ENCODE measurements around the gene DNAH2. TPM values are rescaled to one million over a fixed set of nuclear protein-coding genes. Genes with fewer than 3 reads are reported as not detected.

Gene DNAH2
- total and polyA plus RNA-seq, 2 of the 13 experiments (the other 11 are each of a cell fraction or from before 2014, with no cell fraction given), result not detected

DNA sequence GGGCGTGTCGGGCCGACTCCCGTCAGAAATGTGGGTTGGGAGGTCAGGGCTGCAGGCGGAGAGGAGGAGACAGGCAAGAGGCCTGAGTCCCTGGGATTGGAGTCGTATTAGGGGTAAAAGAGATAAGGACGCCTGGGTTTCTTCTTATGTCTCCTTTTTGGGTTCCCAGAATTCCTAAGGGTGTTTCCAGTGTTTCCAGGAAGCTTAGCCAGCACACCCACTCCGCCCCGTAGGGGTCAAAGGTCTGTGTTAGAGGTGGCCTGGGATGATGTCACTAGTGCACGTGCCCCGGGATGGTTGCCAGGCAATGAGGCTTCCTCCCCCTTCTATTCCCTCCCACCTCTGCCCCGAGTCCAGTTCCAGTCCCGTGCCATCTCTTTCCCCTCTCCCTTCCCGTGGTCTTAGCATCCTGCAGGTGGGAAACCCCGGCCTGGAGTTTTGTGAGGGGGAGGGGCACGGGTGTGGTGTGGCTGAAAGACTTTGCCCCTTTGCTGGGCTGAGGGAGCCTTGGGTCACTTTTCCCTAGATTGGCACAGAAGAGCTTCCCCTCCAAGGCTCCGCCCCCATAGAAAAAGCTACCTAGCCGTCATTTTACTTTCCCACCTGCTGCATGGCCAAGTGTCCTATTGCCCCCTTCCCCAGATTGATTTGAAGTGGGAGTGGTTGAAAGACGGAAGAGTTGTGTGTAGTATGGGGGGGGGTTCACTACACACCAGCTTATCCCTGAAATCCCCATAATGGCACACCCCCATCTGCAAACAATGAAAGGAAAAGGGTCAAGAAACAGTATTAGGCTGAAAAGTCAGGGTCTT is 119.3 kb downstream of the DNAH2 start (continued):
- TF ChIP-seq ZSCAN31 (CRISPR knock-in tag; IDR thresholded peaks at IDR 0.05; ENCODE audit: low read depth) (0 out of 2 replicates have a peak, but pooled peaks have one; percentile 33), MZF1 (CRISPR knock-in tag; IDR thresholded peaks at IDR 0.05; ENCODE audit: borderline replicate concordance) (no peak), ZNF432 (CRISPR knock-in tag; IDR thresholded peaks at IDR 0.05; ENCODE audit: borderline replicate concordance) (no peak), GZF1 (CRISPR knock-in tag; IDR thresholded peaks at IDR 0.05) (peak; percentile 77), KLF13 (CRISPR knock-in tag; IDR thresholded peaks at IDR 0.05) (peak; percentile 90), MTA3 (CRISPR knock-in tag; IDR thresholded peaks at IDR 0.05) (no peak), ZNF101 (CRISPR knock-in tag; IDR thresholded peaks at IDR 0.05; ENCODE audit: borderline replicate concordance, low read depth) (no peak), ZNF619 (CRISPR knock-in tag; IDR thresholded peaks at IDR 0.05) (peak; percentile 81; the same call in 1 of the 2 replicates), PHF21A (CRISPR knock-in tag; IDR thresholded peaks at IDR 0.05) (peak; percentile 99), TOPORS (CRISPR knock-in tag; IDR thresholded peaks at IDR 0.05) (no peak), MEIS2 (CRISPR knock-in tag; IDR thresholded peaks at IDR 0.05) (peak; percentile 21; the same call in 1 of the 2 replicates), ARNTL (CRISPR knock-in tag; IDR thresholded peaks at IDR 0.05) (peak; percentile 99), NR2F1 (CRISPR knock-in tag; IDR thresholded peaks at IDR 0.05) (peak; percentile 95 to 99), ZNF746 (CRISPR knock-in tag; IDR thresholded peaks at IDR 0.05) (peak; percentile 99), ZNF263 (CRISPR knock-in tag; IDR thresholded peaks at IDR 0.05) (peak; percentile 95), RXRA (CRISPR knock-in tag; IDR thresholded peaks at IDR 0.05) (peak; percentile 92)
- TF ChIP-seq, protein P1, sequence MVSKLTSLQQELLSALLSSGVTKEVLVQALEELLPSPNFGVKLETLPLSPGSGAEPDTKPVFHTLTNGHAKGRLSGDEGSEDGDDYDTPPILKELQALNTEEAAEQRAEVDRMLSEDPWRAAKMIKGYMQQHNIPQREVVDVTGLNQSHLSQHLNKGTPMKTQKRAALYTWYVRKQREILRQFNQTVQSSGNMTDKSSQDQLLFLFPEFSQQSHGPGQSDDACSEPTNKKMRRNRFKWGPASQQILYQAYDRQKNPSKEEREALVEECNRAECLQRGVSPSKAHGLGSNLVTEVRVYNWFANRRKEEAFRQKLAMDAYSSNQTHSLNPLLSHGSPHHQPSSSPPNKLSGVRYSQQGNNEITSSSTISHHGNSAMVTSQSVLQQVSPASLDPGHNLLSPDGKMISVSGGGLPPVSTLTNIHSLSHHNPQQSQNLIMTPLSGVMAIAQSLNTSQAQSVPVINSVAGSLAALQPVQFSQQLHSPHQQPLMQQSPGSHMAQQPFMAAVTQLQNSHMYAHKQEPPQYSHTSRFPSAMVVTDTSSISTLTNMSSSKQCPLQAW (CRISPR knock-in tag; IDR thresholded peaks at IDR 0.05), result peak; percentile 92
- TF ChIP-seq, protein P2, sequence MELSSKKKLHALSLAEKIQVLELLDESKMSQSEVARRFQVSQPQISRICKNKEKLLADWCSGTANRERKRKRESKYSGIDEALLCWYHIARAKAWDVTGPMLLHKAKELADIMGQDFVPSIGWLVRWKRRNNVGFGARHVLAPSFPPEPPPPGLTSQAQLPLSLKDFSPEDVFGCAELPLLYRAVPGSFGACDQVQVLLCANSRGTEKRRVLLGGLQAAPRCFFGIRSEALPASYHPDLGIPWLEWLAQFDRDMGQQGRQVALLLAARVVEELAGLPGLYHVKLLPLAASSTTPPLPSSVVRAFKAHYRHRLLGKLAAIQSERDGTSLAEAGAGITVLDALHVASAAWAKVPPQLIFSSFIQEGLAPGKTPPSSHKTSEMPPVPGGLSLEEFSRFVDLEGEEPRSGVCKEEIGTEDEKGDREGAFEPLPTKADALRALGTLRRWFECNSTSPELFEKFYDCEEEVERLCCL (CRISPR knock-in tag; IDR thresholded peaks at IDR 0.05; ENCODE audit: borderline replicate concordance), result no peak
- TF ChIP-seq, protein P3, sequence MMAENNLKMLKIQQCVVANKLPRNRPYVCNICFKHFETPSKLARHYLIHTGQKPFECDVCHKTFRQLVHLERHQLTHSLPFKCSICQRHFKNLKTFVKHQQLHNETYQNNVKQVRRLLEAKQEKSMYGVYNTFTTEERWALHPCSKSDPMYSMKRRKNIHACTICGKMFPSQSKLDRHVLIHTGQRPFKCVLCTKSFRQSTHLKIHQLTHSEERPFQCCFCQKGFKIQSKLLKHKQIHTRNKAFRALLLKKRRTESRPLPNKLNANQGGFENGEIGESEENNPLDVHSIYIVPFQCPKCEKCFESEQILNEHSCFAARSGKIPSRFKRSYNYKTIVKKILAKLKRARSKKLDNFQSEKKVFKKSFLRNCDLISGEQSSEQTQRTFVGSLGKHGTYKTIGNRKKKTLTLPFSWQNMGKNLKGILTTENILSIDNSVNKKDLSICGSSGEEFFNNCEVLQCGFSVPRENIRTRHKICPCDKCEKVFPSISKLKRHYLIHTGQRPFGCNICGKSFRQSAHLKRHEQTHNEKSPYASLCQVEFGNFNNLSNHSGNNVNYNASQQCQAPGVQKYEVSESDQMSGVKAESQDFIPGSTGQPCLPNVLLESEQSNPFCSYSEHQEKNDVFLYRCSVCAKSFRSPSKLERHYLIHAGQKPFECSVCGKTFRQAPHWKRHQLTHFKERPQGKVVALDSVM (CRISPR knock-in tag; IDR thresholded peaks at IDR 0.05), result 0 out of 2 replicates have a peak, but pooled peaks have one; percentile 31
- TF ChIP-seq, protein P4, sequence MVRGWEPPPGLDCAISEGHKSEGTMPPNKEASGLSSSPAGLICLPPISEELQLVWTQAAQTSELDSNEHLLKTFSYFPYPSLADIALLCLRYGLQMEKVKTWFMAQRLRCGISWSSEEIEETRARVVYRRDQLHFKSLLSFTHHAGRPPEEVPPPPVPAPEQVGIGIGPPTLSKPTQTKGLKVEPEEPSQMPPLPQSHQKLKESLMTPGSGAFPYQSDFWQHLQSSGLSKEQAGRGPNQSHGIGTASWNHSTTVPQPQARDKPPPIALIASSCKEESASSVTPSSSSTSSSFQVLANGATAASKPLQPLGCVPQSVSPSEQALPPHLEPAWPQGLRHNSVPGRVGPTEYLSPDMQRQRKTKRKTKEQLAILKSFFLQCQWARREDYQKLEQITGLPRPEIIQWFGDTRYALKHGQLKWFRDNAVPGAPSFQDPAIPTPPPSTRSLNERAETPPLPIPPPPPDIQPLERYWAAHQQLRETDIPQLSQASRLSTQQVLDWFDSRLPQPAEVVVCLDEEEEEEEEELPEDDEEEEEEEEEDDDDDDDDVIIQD (CRISPR knock-in tag; IDR thresholded peaks at IDR 0.05; ENCODE audit: low read depth), result 0 out of 2 replicates have a peak, but pooled peaks have one; percentile 38
